ENCODE results near the gene GKN1. TPM values are rescaled to one million over a fixed set of nuclear protein-coding genes. Genes with fewer than 3 reads are reported as not detected.

GKN1 gene
- total and polyA plus RNA-seq, 2 donors (not counting 3 experiments of a cell fraction or from before 2014, with no cell fraction given), result not detected

GRCh38 chr2:69017835-69018234, 43.4 kb downstream of the GKN1 start:
- dilution Hi-C loops (cut with MboI; ENCODE audit: extremely low pct_ligation_motif_present, low sequenced_read_pairs), result no loop called here

More at GRCh38 chr2:69017835-69018234, 43.4 kb downstream of the GKN1 start:
- TF ChIP-seq, protein P1, sequence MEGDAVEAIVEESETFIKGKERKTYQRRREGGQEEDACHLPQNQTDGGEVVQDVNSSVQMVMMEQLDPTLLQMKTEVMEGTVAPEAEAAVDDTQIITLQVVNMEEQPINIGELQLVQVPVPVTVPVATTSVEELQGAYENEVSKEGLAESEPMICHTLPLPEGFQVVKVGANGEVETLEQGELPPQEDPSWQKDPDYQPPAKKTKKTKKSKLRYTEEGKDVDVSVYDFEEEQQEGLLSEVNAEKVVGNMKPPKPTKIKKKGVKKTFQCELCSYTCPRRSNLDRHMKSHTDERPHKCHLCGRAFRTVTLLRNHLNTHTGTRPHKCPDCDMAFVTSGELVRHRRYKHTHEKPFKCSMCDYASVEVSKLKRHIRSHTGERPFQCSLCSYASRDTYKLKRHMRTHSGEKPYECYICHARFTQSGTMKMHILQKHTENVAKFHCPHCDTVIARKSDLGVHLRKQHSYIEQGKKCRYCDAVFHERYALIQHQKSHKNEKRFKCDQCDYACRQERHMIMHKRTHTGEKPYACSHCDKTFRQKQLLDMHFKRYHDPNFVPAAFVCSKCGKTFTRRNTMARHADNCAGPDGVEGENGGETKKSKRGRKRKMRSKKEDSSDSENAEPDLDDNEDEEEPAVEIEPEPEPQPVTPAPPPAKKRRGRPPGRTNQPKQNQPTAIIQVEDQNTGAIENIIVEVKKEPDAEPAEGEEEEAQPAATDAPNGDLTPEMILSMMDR (IDR thresholded peaks at IDR 0.05; ENCODE audit: extremely low read depth in 1 of 2, insufficient read depth in 1 of 2, low read depth in 1 of 2, low read length in 2 of 2), result no peak
- TF ChIP-seq POLR2A (IDR thresholded peaks at IDR 0.05; ENCODE audit: low read depth, low read length) (no peak), JUN (IDR thresholded peaks at IDR 0.05; ENCODE audit: borderline replicate concordance, insufficient read depth, insufficient read length, low read depth) (no peak), MYC (IDR thresholded peaks at IDR 0.05; ENCODE audit: low read depth, low read length) (no peak), EZH2 (IDR thresholded peaks at IDR 0.05; ENCODE audit: borderline replicate concordance, low read depth, low read length, severe bottlenecking) (no peak), MAX (IDR thresholded peaks at IDR 0.05; ENCODE audit: insufficient read depth, insufficient read length) (no peak), FOS (IDR thresholded peaks at IDR 0.05; ENCODE audit: borderline replicate concordance, insufficient read depth, low read length) (no peak), POLR2AphosphoS5 (IDR thresholded peaks at IDR 0.05; ENCODE audit: insufficient read depth, low read depth, low read length) (no peak), GATA2 (IDR thresholded peaks at IDR 0.05; ENCODE audit: insufficient read depth, insufficient read length, low read depth, low read length) (no peak)
- Histone ChIP-seq H3K36me3 (ENCODE audit: control insufficient read depth in 2 of 2, extremely low read depth in 1 of 2, insufficient read depth in 2 of 2, low read length in 2 of 2) (no peaks in the 10 kb centered on the region), H2AFZ (ENCODE audit: low read depth, low read length) (no peak overlapping the region), H3K9me3 (replicated peaks; ENCODE audit: control insufficient read depth, insufficient read depth, low read length) (no peaks in the 10 kb centered on the region), H3K4me2 (ENCODE audit: insufficient read depth, low read length) (no peak overlapping the region), H3K9me1 (replicated peaks; ENCODE audit: control insufficient read depth, extremely low read depth, insufficient read depth, low read length) (no peaks in the 10 kb centered on the region), H3K4me3 (replicated peaks in 1 of 3; ENCODE audit: insufficient read depth in 1 of 3, low read depth in 1 of 3, low read length in 3 of 3) (no peak overlapping the region), H3K9ac (replicated peaks; ENCODE audit: extremely low read depth, insufficient read depth, low read length) (no peak overlapping the region), H4K20me1 (replicated peaks; ENCODE audit: control insufficient read depth, extremely low read depth, insufficient read depth, low read length) (no peaks in the 10 kb centered on the region), H3K4me1 (ENCODE audit: control insufficient read depth, extremely low read depth, insufficient read depth, low read length) (peaks cover 13% of the 10 kb centered on the region), H3K27me3 (ENCODE audit: control insufficient read depth in 2 of 2, insufficient read depth in 2 of 2, low read length in 2 of 2) (peaks cover 7 to 11% of the 10 kb centered on the region in 2 experiments), H3K27ac (ENCODE audit: insufficient read depth, low read depth, low read length) (no peak overlapping the region), H3K79me2 (ENCODE audit: control insufficient read depth, insufficient read depth, low read length) (no peaks in the 10 kb centered on the region)
- ChIA-PET CTCF (no interaction called here), POLR2A (no interaction called here)
- no peak for FAIRE-seq
- intact Hi-C loops (cut with micrococcal nuclease), result no loop called here
- DNase-seq (ENCODE audit: low read depth, low spot score), result no peak
- no TSS peak for BruUV-seq (replicated peaks)

Measured in endothelial cell of umbilical vein (primary cell).